ENCODE results near the gene FCAMR.
A peak's percentile ranks its signal among the peaks of the same experiment; 100 is the strongest.
"Not testable (repeated sequence)": the region's sequence is repeated elsewhere in the genome, so short reads cannot be mapped to it uniquely, and the experiment has no call there.

FCAMR gene

DNA sequence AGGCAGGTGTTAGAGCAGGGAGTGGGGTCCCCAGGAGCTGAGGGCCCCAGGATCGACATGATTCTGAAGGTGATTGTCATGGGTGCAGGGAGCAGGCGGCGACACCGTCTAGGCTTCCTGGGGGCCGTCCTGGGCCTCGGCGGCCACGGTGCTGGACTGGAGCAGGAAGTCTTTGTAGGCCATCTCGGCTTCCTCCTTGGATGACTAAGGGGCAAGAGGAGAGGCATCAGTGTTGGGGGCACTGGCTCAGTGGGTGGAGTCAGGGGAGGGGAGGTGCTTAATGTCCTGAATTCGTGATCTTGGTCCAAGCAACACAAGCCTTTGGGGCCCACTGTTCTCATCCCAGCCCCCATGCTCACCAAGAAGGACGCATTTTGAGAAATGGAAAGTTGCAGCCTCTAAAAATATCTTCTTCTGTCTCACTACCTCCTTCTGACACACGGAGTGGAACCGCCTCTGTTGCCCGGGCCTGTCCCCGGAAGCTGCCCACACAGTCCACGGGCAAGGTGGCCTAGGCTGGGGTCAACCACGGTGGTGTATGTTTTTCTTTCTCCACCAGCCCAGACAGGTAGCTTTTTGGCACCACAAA, 40.0 kb downstream of the FCAMR start:
- DNase-seq, result no peak

DNA sequence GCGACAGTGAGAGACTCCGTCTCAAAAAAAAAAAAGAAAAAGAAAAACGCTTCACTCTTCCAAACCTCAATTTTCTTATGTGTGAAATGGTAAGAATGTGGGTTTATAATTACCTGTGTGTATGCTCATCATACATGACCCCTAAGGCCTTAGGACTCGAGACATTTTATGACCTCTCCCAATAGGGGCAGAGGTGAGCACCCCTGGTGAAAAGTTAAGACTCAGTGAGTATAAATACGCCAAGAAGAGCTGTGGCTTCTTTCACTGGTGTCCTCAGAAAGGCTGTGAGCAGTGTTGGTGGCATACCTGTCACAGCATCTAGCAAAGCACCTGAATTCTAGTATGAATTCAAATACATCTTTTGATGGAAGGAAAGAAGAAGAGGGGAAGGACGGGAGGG, 40.7 kb downstream of the FCAMR start:
- no peak for DNase-seq

DNA sequence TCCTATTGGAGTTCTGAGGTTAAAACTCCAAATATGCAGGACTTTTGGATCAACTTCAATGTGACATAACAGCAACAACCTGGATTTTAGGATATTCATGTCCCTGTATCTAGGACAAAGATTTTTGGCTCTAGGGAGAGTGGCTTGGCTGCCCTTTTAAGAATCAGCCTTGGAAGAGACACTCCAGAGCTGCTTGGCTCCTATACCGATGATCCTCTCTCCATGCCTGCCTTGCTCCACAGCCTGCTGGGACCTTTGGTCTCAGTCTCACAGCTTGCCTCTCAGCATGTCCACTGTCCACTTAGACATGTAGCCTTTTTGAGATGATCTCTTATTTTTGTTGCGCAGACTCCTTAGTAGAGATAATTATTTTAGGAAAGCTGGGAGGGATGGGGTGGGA, 44.0 kb downstream of the FCAMR start:
- DNase-seq, result no peak

DNA sequence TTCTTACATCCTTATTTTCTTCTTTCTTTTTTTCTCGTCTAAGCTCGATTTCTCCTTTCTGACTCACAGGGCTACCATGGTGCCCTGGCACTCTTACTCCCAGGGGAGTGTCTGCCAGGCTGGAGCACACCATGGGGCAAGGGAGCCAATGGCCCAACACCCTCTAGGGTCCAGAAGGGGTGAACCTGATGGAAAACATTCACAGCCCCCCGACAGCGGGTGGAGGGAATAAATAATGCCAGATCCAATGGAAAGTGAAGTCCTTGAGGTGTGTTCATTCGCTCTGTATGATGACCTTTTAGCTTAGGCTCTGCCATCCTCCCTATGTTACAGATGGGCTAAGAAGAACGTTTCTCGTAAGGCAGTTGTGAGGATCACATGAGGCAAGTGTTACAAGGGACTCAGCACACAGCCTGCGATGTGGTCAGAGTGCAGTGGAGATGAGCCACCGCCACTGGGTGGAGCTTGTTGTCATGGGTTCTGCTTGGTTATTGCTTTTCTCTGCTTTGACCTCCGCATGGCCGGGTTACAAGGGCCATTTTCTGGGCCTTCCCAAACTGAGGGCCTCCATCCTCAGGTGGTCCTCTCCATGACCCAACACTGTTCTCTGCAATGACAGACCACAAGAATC, 45.0 kb downstream of the FCAMR start:
- DNase-seq, result peak; percentile 59

DNA sequence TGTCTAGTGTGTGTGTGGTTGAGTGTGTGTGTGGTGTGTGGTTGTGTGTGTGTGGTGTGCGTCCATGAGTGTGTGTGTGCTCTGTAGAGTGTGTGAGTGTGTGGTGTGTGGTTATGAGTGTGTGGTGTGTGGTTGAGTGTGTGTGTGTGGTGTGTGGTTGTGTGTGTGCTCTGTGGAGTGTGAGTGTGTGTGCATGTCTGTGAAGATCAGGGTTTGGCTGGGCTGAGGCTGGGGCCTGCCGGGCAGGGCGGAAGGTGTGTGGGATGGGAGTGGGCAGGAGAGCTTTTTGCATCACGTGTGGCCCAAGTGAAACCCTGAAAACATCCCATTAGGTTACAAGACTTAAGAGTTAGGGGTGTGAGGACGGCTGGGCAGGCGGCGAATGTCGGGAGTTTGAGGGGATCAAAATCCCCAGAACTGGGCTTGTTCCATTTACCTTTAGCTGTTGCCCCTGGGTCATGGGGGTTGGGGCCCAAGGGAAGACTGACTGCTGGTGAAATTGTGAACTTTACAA, 45.6 kb downstream of the FCAMR start:
- DNase-seq, result no peak

DNA sequence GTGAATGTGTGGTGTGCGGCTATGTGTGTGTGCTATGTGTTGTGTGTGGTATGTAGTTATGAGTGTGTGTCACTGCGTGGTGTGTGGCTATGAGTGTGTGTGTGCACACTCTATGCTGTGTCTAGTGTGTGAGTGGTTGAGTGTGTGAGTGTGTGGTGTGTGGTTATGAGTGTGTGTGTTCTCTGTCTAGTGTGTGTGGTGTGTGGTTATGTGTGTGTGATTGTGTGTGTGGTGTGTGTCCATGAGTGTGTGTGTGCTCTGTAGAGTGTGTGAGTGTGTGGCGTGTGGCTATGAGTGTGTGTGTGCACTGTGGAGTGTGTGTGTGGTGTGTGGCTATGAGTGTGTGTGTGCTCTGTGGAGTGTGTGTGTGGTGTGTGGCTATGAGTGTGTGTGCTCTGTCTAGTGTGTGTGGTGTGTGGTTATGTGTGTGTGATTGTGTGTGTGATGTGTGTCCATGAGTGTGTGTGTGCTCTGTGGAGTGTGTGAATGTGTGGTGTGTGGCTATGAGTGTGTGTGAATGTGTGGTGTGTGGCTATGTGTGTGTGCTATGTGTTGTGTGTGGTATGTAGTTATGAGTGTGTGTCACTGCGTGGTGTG, 46.2 kb downstream of the FCAMR start:
- not testable (repeated sequence) for DNase-seq

DNA sequence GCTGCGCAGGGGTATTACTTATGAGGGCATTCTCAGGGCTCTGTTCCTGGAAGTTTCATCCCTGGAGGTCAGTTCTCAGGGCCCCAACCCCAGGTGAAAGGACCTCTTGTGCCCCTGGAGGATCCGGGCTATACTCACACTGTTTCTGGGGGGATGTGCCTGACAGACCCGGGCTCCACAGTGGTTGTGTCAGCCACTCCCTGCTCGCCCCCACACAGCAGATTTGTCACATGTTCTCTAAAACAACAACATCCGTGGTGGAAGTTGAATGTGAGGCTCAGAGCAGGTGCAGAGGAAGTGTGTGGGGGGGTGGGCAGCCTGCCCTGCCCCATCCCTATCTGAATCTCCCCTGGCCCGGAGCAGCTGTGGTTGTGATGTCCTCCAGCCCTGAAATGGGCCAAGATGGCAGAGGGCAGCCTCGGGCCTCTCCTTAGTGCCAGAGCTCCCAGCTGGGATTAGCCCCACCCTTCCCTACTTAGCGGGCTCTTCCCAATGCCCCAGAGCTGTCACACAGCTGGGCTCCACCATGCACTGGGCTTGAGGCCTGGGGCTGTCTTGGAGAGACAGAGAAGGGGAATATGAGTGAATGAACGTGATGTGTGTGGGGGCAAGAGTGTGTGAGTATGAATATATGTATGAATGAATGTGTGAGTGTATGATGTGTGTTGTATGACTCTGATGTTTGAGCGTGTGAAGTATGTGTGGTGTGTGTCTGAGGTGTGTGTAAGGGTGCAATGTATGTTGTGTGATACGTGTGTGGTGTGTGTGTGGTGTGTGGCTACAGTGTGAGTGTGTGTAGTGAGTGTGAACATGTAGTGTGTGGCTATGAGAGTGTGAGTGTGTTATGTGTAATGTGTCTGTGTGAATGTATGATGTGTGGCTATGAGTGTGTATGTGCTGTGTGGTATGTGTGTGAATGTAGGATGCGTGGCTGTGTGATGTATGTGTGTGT, 47.0 kb downstream of the FCAMR start:
- DNase-seq, result peak; percentile 61

DNA sequence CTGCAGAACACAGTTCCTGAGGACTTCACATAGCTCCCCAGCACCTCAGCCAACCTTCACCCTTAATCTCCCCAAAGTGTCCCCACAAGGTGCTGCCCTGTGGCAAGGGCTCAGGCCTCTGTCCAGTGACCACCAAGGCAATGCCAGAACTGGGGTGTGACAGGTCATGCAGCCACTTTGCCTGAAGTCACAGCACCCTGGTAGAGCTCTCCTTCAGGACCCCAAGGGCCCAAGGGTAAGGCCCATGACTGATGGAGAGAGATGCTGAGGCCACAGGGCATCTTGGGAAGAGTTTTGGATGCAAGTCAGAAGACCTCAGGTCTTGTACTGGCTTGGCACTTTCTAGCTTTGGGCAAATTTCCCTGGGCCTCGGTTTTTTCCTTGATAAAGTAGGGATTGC, 47.7 kb downstream of the FCAMR start:
- DNase-seq, result no peak

DNA sequence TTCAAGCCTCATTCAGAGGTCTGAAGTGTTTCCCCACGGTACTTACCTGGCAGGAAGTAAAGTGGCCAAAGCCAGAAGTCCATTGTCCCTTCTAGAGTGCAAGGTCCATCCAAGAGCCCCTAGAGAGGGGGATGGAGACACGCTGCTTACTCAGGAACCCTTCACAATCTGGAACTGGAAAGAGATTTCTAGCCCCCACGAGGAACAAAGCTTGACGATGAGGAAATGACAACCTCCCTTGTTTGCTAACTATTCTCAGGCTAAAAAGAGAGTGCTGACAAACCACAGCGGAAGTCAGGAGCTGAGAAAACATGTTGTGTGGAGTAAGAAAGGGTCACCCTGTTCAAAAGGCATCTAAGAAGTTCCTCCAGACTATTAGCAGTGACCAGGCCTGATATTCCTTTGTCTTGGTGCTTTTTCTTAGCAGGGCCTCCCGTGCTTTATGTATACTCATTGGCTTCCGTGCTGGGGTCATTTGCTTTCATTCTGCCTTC, 48.4 kb downstream of the FCAMR start, which contains the start of gene FCMR:
FCMR (minus strand) TSS at position 170 of the 494 bp plus-strand sequence; CDS start at position 83, 87 bp downstream.
- DNase-seq, result peak; percentile 63

DNA sequence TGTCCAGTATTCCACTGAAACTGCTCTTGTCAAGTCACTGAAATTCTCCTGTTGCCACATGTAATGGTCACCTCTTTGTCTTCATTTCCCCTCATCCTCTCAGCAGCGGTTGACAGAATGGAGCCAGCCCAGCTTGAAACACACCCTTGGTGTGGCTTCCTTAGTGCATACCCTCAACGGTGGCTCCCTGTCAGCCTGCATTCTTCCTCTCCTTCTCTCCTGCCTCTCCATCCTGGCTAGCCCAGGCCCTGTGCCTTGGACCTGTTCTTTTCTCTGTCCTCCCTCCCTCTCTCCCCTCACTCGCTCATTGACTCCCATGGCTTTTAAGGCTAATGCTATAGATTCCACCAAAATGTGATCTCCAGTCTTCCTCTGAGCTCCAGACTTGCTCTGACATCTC, 52.2 kb downstream of the FCAMR start:
- DNase-seq, result no peak

DNA sequence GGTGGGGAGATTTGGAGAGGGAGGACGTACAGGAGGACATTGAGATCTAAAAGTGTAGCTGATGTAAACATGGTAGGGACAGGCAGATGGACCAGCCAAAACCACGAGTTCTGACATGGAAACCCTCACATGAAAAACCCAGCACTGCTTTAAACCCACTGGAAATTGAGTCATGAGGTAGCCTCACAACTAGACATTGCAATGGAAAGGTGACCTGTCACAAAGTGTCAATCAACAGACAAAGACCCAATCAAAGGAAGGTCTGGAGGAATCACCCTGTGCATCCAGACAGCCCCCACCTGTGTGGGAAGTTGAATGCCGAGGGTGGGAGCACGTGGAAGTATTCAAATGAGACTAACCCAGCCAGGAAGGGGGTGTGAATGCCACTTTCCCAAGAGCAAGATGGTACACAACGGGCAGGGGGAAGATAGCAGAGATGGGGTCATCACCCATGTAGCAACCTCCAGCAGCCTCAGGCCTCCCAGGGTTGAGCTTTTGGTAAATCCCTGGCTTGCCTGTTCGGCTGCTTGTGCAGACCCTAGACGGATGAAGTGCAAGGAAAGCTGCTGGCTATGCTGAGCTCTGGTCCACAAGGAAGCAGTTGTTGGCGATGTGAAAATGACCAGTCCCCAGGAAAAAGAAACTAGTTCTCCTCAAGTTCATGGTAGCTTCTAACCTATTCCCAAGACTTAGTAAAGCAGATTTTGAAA, 54.1 kb downstream of the FCAMR start:
- DNase-seq, result no peak

DNA sequence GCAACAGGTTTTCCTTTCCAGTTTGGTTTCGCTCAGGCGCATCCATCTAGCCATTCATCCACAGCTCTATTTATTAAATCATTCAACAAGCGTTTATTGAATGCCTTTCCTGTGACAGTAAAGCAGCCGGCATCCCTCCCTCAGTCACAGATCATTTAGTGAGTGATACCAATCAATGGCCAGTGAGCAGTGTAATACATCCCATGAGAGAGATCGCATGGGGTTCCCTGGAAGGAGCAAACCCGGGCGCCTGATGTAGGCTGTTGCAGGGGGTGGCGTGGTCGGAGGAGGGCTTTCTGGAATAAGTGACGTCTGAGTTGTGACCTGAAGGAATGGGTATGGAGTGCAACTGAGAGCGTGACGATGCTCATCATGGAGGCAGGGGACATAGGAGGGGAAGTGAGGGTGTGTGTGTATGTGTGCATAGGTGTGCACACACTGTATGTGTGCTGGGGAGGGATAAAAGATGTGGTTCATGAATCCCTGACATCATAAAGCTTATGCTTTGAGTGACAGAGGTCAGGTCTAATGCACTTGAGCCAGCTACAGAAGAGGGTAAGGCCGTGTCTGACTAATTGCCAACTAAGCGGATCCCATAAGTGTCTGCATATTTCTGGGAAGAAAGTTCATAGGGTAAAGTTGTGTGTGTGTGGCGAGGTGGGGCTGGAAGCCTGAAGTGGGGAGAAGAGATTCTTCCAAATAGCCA, 55.1 kb downstream of the FCAMR start:
- DNase-seq, result no peak

DNA sequence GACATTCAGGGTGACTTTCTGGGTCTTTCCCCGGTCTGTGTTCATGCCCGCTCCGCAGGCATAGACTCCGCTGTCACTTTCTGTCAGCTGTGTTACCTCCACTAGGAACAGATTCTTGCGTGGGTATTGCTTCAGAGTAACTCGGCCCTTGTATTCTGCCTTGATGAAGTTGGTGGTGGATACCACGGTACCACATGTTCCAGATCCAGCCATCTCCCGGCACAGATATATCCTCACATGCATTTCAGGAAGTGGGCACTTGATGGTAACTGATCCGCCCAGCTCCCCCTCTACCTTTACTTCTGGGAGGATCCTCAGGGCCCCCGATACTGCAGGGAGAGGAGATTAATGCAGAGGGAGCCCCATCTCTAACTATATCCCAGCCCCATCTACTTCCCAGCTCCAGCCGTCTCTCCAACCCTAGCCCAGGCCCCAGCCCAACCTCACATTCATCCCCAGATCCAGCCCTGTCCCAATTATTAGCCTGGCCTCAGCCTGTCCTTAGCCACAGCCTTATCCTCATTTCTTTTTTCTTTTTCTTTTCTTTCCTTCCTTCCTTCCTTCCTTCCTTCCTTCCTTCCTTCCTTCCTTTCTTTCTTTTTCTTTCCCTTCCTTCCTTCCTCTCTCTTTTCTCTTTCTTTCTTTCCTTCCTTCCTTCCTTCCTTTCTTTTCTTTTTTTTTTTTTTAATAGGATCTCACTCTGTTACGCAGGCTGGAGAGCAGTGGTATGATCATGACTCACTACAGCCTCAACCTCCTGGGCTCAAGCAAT, 56.3 kb downstream of the FCAMR start:
- no peak for DNase-seq

DNA sequence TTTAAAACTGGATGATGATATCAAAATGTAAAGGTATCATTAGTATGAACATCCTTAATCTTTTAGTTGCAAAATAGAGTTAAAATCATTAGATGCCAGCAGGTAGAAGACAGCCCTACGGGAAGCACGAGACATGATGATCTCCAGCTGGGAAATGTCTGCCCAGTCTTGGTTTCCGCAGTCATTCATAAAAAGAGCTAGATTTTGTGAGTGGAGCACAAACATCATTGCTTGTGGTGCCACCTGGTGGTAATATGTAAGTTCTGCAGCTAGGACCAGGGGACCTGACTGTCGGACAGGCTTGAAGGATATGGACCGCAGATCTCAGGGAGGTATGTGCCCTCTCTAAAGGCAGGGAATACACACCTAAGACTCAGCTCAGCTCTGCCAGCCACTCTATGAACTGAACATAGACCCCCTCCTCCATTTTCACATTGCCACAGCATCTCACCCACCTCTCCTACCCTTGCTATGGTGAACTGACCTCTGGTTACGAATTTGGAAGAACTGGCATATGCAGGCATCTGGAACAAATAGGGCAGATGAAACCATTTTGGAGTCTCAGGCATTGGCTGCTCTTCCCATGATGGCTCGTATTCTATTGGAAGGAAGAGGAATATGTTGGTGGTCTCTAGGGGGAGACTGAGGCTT, 57.7 kb downstream of the FCAMR start:
- peak; percentile 88 for DNase-seq

DNA sequence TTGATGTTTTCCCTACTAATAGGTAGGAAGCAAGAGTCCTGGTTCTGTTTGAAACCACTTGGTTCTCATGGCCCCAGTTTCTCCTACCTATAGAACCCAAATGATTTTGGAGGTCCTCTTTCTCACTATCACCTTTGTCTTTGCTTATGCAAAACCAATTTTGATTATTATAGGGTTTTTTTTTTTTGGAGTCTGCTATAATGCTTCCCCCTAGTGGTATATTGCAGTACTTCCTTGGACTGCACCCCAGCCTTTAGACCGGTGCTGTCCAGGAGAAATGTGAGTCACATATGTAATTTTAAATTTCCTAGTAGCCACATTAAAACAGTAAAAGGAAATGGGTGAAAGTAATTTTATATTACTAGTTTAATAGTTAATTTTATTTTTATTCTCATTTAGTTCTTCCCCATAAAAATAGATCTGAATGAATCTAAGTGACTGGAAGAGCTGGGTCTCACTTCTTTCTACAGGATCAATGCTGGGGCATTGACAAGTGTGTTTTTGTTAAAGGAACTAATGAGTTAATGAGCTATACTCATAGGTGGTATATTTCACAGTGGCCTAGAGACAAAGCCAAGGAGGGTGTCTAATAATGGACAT, 59.1 kb downstream of the FCAMR start:
- DNase-seq, result peak; percentile 69

DNA sequence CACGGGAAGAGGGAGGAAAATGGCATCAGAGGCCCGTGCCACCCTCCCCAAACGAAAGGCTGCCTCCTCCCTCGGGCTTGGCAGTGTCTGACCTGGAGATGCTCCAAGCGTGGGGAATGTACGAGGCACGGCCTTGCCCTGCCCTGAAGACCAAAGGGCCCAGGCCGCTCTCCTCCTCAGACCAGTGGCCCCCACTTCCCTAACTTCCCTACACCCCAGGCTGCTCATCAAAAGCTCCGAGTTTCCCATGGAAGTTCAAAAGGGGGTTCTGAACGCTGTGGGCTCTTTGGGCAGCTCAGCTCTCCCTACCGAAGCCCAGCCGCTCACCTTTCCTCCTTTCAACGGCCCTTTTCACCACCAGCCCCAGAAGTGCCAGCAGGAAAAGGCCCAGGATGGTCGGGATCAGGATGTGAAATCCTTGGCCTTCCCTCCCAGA, 60.4 kb downstream of the FCAMR start:
- DNase-seq, result no peak

DNA sequence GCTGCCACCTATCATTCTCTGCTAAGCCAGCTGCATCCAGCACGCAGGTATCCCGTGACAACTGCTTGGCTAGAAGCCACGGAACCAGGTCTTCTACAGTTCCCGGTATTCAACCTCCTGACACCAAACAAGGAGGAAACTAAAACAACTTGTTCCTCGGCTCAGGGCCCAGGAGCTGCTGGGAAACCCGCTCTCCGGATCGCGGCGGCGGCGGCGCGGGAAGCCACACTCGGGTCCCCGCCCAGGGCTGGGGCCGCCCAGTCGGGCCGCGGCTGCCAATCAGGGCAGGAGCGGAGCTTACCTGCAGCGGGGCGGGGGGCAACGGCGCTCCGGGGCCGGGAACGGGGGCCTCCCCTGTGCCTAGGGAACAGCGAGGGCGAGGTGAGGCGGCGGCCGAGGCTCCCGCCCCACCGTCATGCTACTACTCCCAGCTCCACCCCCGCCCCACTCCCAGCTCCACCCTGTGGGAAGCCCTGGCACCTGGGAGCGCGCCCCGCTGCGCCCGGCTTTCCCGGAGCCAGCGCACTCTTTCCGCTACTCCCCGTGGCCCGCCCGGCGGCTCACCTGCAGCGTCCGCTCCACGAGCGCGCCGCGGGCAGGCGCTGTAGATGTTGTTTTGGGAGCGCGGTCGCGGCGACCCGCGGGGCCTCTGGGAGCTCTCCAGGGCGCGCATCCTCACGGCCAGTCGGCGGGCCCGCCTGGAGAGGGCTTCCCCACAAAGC, 60.9 kb downstream of the FCAMR start:
- peak; percentile 33 for DNase-seq

DNA sequence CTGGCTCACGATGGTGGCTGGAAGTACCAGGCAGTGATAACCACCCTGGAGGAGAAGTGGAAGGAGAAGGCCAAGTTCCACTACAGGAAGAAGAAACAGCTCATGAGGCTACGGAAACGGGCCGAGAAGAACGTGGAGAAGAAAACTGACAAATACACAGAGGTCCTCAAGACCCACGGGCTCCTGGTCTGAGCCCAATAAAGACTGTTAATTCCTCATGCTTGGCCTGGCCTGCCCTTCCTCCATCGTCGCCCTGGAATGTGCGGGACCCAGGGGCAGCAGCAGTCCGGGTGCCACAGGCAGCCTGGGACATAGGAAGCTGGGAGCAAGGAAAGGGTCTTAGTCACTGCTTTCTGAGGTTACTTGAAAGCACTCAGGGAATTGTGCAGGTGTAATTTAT, 62.2 kb downstream of the FCAMR start:
- no peak for DNase-seq
